Measurements from ENCODE around the gene MEGF11. TPM values are rescaled to one million over a fixed set of nuclear protein-coding genes. Genes with fewer than 3 reads are reported as not detected.

The MEGF11 gene
- total RNA-seq, 1 experiment from 2014 or later, result 2.3 TPM

GRCh38 chr15:66021496-66022162 lies 231.9 kb downstream of the MEGF11 start:
- Histone ChIP-seq H3K36me3 (ENCODE audit: control insufficient read depth in 1 of 2, insufficient read depth in 2 of 2, low read length in 2 of 2) (no peaks in the 10 kb centered on the region), H2AFZ (ENCODE audit: low read depth, low read length, poor library complexity, severe bottlenecking) (no peak overlapping the region), H3K4me2 (ENCODE audit: low read length) (no peak overlapping the region), H3K27ac (ENCODE audit: low read depth, low read length) (no peak overlapping the region), H4K20me1 (ENCODE audit: insufficient read depth) (no peaks in the 10 kb centered on the region), H3K27me3 (ENCODE audit: insufficient read depth, low read length) (no peaks in the 10 kb centered on the region), H3K9me3 (ENCODE audit: control insufficient read depth in 1 of 2, insufficient read depth in 1 of 2, low read depth in 1 of 2, low read length in 2 of 2) (no peaks in the 10 kb centered on the region), H3K79me2 (ENCODE audit: insufficient read depth, low read length) (no peaks in the 10 kb centered on the region), H3K9me2 (ENCODE audit: insufficient read depth) (no peaks in the 10 kb centered on the region), H3K4me1 (ENCODE audit: control insufficient read depth in 1 of 2, insufficient read depth in 2 of 2, low read length in 2 of 2) (peaks cover 0 to 16% of the 10 kb centered on the region in 2 experiments; a peak in 2 of 4 replicates), H3K9ac (ENCODE audit: low read length) (no peak overlapping the region), H3K4me3 (replicated peaks in 1 of 2; ENCODE audit: low read depth in 1 of 2, low read length in 2 of 2) (no peak overlapping the region)
- DNase-seq (ENCODE audit: low read depth, low spot score) (no peak), ATAC-seq (no peak)
- BruUV-seq (replicated peaks), result no TSS peak
- CTCF ChIA-PET, result no interaction called here
- RAD21 ChIA-PET (ENCODE audit: low non-redundant PET in 1 of 2, low total read pairs in 2 of 2, uncharacterized antibody in 2 of 2, unreplicated experiment in 2 of 2), result no interaction called here
- POLR2A ChIA-PET, result no interaction called here
- intact Hi-C loops (cut with micrococcal nuclease), result no loop called here
- TF ChIP-seq CBX3 (IDR thresholded peaks at IDR 0.05; ENCODE audit: low read depth), result no peak
- no peak for TF ChIP-seq JUND (IDR thresholded peaks at IDR 0.05)
- no peak for TF ChIP-seq TCF7L2 (IDR thresholded peaks at IDR 0.05; ENCODE audit: borderline replicate concordance, extremely low read depth, insufficient read depth, insufficient read length)
- no peak for TF ChIP-seq POLR2AphosphoS5 (IDR thresholded peaks at IDR 0.05; ENCODE audit: low read depth, low read length)
- no peak for TF ChIP-seq ATF3 (IDR thresholded peaks at IDR 0.05)
- TF ChIP-seq SP1 (IDR thresholded peaks at IDR 0.05; ENCODE audit: low read depth), result no peak
- no peak for TF ChIP-seq FOSL1 (IDR thresholded peaks at IDR 0.05; ENCODE audit: low read depth)
- no peak for TF ChIP-seq YY1 (IDR thresholded peaks at IDR 0.05; ENCODE audit: extremely low read depth, insufficient replicate concordance, low read depth, low read length)
- TF ChIP-seq POLR2A (IDR thresholded peaks at IDR 0.05; ENCODE audit: borderline replicate concordance, extremely low read depth, insufficient read depth, insufficient read length), result no peak
- TF ChIP-seq REST (IDR thresholded peaks at IDR 0.05; ENCODE audit: low read depth), result no peak
